OCI-LY3 (cell line): ENCODE data around the gene TSPAN31.

Experiments used
- EZH2phosphoT487 ChIP-seq: fragments of 200-600 bp; shearing (Covaris generic); IDR thresholded peaks from 2 replicates; pipeline ENCODE4 v1.6.1; 2018; ENCODE audit warnings: antibody characterized with exemption, mixed run types, low read depth
- TF ChIP-seq, protein P1 (sequence below): fragments of 200-600, 300-600 bp; sonication (generic); IDR thresholded peaks from 2 replicates; pipeline ENCODE4 v1.5.1; 2014; ENCODE audit warnings: antibody characterized with exemption, low read length, low read depth

DNA sequence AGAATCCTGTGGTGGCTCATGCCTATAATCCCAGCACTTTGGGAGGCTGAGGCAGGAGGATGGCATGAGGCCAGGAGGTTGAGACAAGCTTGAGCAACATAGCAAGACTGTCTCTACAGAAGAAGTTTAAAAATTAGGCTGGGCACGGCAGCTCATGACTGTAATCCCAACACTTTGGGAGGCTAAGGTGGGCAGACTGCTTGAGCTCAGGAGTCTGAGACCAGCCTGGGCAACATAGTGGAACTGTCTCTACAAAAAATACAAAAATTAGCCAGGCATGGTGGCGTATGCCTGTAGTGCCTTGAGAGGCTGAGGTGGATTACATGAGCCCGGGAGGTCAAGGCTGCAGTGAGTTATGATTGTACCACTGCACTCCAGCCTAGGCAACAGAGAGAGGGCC is 23.0 kb downstream of the TSPAN31 start:
- TF ChIP-seq, protein P1, sequence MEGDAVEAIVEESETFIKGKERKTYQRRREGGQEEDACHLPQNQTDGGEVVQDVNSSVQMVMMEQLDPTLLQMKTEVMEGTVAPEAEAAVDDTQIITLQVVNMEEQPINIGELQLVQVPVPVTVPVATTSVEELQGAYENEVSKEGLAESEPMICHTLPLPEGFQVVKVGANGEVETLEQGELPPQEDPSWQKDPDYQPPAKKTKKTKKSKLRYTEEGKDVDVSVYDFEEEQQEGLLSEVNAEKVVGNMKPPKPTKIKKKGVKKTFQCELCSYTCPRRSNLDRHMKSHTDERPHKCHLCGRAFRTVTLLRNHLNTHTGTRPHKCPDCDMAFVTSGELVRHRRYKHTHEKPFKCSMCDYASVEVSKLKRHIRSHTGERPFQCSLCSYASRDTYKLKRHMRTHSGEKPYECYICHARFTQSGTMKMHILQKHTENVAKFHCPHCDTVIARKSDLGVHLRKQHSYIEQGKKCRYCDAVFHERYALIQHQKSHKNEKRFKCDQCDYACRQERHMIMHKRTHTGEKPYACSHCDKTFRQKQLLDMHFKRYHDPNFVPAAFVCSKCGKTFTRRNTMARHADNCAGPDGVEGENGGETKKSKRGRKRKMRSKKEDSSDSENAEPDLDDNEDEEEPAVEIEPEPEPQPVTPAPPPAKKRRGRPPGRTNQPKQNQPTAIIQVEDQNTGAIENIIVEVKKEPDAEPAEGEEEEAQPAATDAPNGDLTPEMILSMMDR: no peak
- no peak for TF ChIP-seq EZH2phosphoT487
